Activated CD4-positive, alpha-beta T cell treated with anti-CD3 and anti-CD28 coated beads for 36 hours (primary cell): Measurements from ENCODE around the gene ANAPC4. TPM values are rescaled to one million over a fixed set of nuclear protein-coding genes. Genes with fewer than 3 reads are reported as not detected.

ENCODE experiments used
- ATAC-seq: fragments of 200-7000 bp; cut with Tn5 transposase; one replicate; pipeline ENCODE4 v1.10.0; 2021; ENCODE audit warnings: mild to moderate bottlenecking, moderate library complexity
- CTCF ChIA-PET: fragments of 350-600 bp; sonication (Branson Sonifier 250); formaldehyde crosslinking; loops from one replicate; lab custom pipeline; 2021; ENCODE audit warnings: antibody characterized with exemption; lab: Charles Lee
- POLR2A ChIA-PET: fragments of 350-600 bp; sonication (Branson Sonifier 250); formaldehyde crosslinking; loops from one replicate; lab custom pipeline; 2021; ENCODE audit warnings: antibody characterized with exemption, inconsistent platforms; lab: Charles Lee
- DNase-seq: peaks from one replicate; pipeline ENCODE4 v3.0.0-alpha.2; 2020
- H3K27ac Mint-ChIP-seq: one replicate; pipeline ENCODE4 v1.8.0; 2021; ENCODE audit warnings: mixed read lengths
- H3K27me3 Mint-ChIP-seq: one replicate; pipeline ENCODE4 v1.8.0; 2021; ENCODE audit warnings: mixed read lengths
- H3K36me3 Mint-ChIP-seq: one replicate; pipeline ENCODE4 v1.8.0; 2021; ENCODE audit warnings: low read depth, mixed read lengths
- H3K4me1 Mint-ChIP-seq: one replicate; pipeline ENCODE4 v1.8.0; 2021; ENCODE audit warnings: mixed read lengths
- H3K4me3 Mint-ChIP-seq: one replicate; pipeline ENCODE4 v1.8.0; 2021; ENCODE audit warnings: mild to moderate bottlenecking, moderate library complexity, mixed read lengths
- H3K9me3 Mint-ChIP-seq: one replicate; pipeline ENCODE4 v1.8.0; 2021; ENCODE audit warnings: low read depth, mixed read lengths
- intact Hi-C, 2 experiments: fragments of 100-400 bp; cut with DNase I in 1 of 2; cut with micrococcal nuclease in 1 of 2; formaldehyde crosslinking; loops; one replicate each; pipeline versions ENCODE4 v1.14.2 to v1.15.1; 2022 to 2024; cut with DNase I, micrococcal nuclease
- total RNA-seq, 2 experiments: library from RNA; stranded (reverse); gene quantifications; one replicate each; pipeline ENCODE4 v1.2.3, GENCODE V29; 2021

ANAPC4 gene
- total RNA-seq, 2 experiments from 2014 or later = 19.2 to 31.2 TPM

DNA sequence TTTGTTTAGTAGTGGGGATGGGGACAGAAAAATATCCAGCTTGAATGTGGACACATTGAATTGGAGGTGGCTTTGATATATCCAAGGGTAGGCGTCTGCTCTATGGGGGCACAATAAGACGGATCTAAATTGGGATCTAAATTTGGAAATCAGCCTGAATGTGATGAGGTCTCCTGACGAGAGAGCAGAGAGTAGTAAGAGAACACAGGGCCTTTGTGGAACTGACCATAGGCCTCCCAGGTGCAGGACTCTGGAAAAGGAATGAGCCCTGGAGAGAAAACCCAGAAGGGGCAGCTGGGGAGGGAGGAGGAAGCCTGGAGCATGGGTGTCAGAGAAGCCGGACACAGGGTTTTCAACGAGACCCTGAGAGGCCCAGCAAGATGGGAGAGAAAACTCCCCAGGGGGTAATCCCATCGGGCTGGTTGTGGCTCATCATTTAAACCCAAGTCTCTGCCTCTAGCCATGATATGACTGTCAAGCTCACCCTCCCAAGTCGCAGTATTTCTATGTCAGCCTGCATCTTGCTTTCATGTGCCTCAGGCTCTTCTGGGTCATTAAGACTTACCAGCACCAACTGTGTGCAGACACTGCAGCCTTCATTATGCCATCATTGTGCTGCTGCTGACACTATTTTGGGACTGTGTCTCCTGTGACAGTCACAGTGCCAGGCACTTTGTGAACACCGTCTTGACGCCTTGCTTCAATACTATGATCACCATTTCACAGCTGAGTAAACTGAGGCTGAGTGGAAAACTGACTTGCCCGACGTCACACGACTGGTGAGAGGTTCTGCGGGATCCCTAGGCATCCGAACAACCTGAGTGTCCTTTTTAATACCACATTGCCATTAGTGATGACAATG, 57.1 kb downstream of the ANAPC4 start:
- intact Hi-C loops = loop anchor here in 1 of 2 experiments (10.0 kb wide), 1 partner anchor 211 kb away; no protein-coding TSS in a partner anchor

DNA sequence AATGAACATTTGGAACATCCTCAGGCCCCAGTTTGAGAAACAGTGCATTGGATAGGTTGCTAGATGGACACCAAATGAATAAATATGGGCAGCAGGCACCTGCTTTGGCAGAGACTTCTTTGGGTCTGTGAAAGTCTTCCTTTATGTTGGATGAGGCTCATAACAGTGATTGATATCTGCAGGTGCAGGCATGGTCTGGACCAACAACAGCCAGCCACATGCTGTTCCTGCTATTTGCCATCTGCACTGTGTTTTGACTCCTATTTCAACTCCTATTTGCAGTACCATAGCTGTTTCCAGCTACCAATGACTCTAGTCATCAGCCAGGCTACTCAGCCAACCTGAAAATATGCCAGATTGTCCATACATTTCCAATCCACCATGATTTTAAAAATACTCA, 60.9 kb downstream of the ANAPC4 start:
- no peak for DNase-seq
- H3K36me3 Mint-ChIP-seq = no peaks in the 10 kb centered on the region
- intact Hi-C loops = loop anchor here in 1 of 2 experiments (10.0 kb wide), 1 partner anchor 207 kb away; no protein-coding TSS in a partner anchor
- H3K27ac Mint-ChIP-seq = no peak overlapping the region
- ChIA-PET POLR2A (no interaction called here), CTCF (no interaction called here)
- no peaks in the 10 kb centered on the region for H3K27me3 Mint-ChIP-seq
- no peak for ATAC-seq
- H3K4me1 Mint-ChIP-seq = no peaks in the 10 kb centered on the region
- H3K9me3 Mint-ChIP-seq = peaks cover 5% of the 10 kb centered on the region
- no peak overlapping the region for H3K4me3 Mint-ChIP-seq

More for the DNA sequence above, 57.1 kb downstream of the ANAPC4 start:
- Mint-ChIP-seq H3K27me3 (no peaks in the 10 kb centered on the region), H3K4me1 (no peaks in the 10 kb centered on the region), H3K4me3 (no peak overlapping the region), H3K27ac (no peak overlapping the region), H3K9me3 (peaks cover 5% of the 10 kb centered on the region), H3K36me3 (peaks cover 4% of the 10 kb centered on the region)
- no peak for DNase-seq
- POLR2A ChIA-PET = no interaction called here
- ATAC-seq = no peak
- CTCF ChIA-PET = no interaction called here

DNA sequence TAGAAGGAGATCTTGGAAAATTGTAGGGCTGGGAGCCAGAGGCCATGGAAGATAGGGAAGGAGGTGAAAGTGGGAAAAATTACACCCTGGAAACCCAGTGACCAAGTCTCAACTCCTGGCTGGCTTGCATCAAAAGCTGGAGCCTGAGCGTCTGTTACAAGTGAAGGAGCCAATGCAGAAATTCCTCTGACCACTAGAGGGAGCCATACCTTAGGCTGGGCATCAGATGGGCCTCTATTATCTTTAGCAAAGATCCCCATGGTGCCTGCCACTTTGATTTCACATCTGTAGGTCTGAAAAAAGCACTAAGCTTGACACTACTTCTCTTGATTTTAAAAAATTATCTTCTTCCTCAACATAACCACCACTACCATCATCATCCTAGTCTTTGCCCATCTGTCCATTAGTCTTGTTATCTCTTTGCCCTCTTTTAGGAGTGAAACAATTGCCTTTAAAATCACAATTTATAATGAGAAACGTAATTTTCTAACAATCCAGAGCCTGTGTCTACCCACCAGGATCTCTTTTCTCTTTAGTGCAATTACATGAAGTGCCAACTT, 62.9 kb downstream of the ANAPC4 start:
- Mint-ChIP-seq H3K9me3 (peaks cover 5% of the 10 kb centered on the region), H3K4me1 (no peaks in the 10 kb centered on the region), H3K27ac (no peak overlapping the region), H3K27me3 (no peaks in the 10 kb centered on the region), H3K4me3 (no peak overlapping the region), H3K36me3 (no peaks in the 10 kb centered on the region)
- intact Hi-C loops = loop anchor here (1.0 to 10.0 kb wide), 2 partner anchors 205 to 328 kb away; no protein-coding TSS in a partner anchor
- POLR2A ChIA-PET = no interaction called here
- ATAC-seq (peak; percentile 89), DNase-seq (peak; percentile 73)
- CTCF ChIA-PET = interaction anchor here (0.6 to 1.4 kb wide), 14 partner anchors 13 to 424 kb away, joined by 3 to 7 read pairs (median 3); no protein-coding TSS in a partner anchor

DNA sequence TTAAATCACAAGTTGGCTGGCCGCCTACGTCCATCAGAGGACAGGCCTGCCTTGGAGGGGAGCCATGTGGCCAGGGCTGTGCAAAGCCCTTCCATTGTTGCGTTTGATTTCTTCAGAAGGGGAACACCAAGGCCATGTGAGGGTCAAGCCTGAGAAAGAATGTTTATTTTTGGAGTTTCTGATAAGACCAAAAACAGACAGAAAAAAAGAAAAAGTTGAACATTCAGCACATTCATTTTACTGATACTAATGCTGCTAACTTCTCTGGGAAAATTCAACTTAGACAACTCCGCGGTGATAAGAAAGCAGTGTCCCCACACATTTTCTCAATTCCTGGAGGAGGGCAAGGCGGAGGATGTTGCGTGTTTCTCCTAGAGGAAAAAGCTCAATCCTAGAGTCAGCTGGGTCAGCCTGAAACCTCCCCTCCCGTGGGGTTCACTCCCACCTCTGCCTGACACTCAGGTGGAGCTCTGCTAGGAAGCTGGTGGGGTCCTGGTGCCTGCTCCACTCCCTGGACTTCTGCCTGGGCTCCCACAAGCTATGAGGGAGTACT, 63.5 kb downstream of the ANAPC4 start:
- DNase-seq = no peak
- H3K27me3 Mint-ChIP-seq = no peaks in the 10 kb centered on the region
- no peak for ATAC-seq
- H3K4me1 Mint-ChIP-seq = no peaks in the 10 kb centered on the region
- H3K27ac Mint-ChIP-seq = no peak overlapping the region
- H3K4me3 Mint-ChIP-seq = no peak overlapping the region
- intact Hi-C loops = loop anchor here (1.0 kb wide), 1 partner anchor 328 kb away; no protein-coding TSS in a partner anchor
- POLR2A ChIA-PET = no interaction called here
- no peaks in the 10 kb centered on the region for H3K36me3 Mint-ChIP-seq
- peaks cover 5% of the 10 kb centered on the region for H3K9me3 Mint-ChIP-seq
- CTCF ChIA-PET = interaction anchor here (0.5 to 1.9 kb wide), 13 partner anchors 9 to 456 kb away, joined by 3 to 9 read pairs (median 3); no protein-coding TSS in a partner anchor

DNA sequence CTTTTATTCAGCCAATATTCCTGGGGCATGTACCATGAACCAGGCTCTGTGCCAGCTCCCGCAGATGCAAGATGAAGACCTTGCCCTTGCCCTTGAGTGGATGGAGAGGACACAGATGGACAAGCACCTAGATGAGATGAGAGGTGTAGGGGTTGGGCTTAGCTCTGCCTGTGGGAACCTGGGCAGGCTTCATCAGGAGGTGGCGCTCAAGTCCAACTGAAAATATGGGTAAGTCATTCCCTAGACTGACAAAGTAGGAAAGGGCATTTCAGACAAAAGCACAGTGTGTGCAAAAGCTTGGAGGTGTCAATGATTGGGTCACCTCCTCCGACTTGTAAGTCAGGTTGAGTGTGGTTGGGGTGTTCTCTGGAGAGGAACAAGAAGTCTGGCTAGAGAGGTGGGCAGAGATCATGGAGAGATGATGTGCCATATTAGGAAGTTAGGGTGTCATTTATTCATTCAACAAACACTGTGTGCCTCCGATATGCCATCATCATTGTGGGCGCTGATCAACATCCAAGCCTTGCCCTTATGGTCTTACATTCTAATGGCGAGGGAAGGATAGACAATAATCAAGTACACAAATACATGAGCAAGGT, 64.6 kb downstream of the ANAPC4 start:
- Mint-ChIP-seq H3K4me1 (no peaks in the 10 kb centered on the region), H3K9me3 (peaks cover 5% of the 10 kb centered on the region), H3K4me3 (no peak overlapping the region), H3K27me3 (no peaks in the 10 kb centered on the region), H3K27ac (no peak overlapping the region), H3K36me3 (no peaks in the 10 kb centered on the region)
- intact Hi-C loops = no loop called here
- ChIA-PET POLR2A (no interaction called here), CTCF (interaction anchor here (0.6 to 1.9 kb wide), 8 partner anchors 10 to 415 kb away, joined by 3 to 9 read pairs (median 3); no protein-coding TSS in a partner anchor)
- ATAC-seq = no peak
- DNase-seq = peak; percentile 59

DNA sequence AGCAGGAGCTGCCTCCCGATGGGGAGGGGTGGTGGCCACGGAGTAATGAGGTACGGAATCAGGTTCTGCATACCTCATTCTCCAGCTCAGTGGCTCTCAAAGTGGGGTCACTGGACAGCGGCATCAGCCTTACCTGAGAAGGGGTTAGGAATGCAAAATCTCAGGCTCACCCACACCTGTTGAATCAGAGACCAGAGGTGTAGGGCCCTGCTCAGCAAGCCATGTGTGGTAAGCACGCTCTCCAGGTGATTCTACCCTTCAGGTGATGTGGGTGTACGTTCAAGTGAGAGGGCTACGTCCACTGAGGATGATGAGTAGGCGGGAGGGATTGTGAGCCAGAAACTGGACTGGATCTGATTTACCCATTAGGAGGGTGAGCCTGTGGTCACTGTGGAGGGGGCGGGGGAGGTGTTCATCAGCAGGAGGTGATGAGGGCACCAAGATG, 65.8 kb downstream of the ANAPC4 start:
- intact Hi-C loops = no loop called here
- ChIA-PET CTCF (interaction anchor here (0.8 to 1.4 kb wide), 2 partner anchors 82 to 261 kb away, joined by 3 read pairs; no protein-coding TSS in a partner anchor), POLR2A (no interaction called here)
- Mint-ChIP-seq H3K4me3 (no peak overlapping the region), H3K36me3 (no peaks in the 10 kb centered on the region), H3K27me3 (no peaks in the 10 kb centered on the region), H3K27ac (no peak overlapping the region), H3K4me1 (no peaks in the 10 kb centered on the region), H3K9me3 (peaks cover 5% of the 10 kb centered on the region)
- DNase-seq (no peak), ATAC-seq (no peak)

DNA sequence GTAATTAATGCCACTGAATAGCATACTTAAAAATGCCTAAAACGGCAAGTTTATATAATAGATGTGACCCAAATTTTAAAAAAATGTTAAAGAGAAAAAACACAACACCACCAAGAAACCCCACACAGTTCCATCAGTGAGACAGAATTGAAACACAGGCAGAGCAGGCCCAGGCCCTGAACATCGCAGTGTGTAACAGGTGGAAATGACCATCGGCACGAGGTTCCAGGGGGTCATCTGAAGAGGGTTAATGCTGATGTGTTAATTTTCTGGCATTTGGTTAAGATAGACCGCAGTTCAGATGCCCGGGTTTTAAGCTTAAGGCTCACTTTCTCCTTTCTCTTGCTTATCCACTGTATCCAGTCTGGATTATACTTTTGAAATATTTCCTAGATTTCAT, 66.8 kb downstream of the ANAPC4 start:
- ChIA-PET CTCF (no interaction called here), POLR2A (no interaction called here)
- no peak overlapping the region for H3K4me3 Mint-ChIP-seq
- intact Hi-C loops = no loop called here
- ATAC-seq = no peak
- no peaks in the 10 kb centered on the region for H3K27me3 Mint-ChIP-seq
- no peaks in the 10 kb centered on the region for H3K4me1 Mint-ChIP-seq
- H3K27ac Mint-ChIP-seq = no peak overlapping the region
- H3K9me3 Mint-ChIP-seq = peaks cover 4% of the 10 kb centered on the region
- H3K36me3 Mint-ChIP-seq = no peaks in the 10 kb centered on the region
- DNase-seq = no peak

DNA sequence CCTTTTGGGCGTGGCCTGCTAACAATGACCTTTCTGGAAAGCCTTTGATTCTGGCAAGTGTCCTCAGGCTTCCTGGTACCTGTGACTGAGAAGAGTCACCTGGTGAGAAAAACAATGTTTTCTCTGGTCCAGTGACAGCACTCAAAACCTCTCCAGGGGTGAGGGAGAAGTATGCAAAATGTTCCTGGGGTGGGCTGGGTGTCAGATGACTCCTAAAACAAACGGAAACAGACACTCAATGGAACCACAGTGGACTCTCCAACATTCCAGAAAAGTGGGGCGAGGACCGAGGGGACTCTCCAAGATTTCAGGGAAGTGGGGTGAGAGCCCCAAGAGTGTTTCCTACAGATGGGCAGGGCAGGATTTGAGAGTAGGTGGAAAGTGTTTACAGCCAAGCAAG, 69.5 kb downstream of the ANAPC4 start:
- intact Hi-C loops = no loop called here
- H3K27ac Mint-ChIP-seq = no peak overlapping the region

DNA sequence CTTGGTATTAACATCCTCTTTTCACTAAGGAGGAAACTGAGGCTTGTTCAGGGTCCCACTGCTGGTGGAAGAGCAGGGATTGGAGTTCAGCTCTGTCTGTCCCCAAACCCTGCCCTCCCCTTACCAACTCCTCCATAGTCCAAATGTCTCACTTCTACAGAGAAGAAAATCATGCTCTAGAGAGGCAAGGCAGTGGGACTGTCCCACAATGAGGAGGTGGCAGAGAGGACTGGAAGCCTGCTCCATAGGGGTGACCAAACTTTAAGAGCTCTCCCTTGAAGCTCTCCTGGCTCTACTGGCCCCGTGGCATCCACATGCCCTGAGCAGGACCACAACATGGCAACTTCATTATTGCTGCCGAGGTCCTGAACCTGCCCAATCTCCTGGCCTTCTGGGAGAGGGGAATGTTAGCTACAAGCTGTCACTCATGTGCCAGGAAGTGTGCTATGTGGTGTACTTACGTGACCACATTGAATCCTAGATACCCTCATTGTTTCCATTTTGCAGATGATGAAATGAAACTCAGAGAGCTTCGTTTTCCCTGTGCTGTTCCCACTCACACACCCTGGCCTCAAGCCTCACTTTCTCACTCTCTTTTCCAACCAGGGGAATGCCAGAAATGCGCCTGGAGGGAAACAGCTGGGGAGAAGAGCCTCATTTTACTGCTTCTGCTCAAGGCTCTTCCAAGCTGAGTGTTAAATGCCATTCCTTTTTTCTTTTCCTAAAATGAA, 71.5 kb downstream of the ANAPC4 start:
- ChIA-PET POLR2A (no interaction called here), CTCF (interaction anchor here (0.8 kb wide), 1 partner anchor 13 kb away, joined by 3 read pairs; no protein-coding TSS in a partner anchor)
- peak; percentile 72 for ATAC-seq
- Mint-ChIP-seq H3K27me3 (no peaks in the 10 kb centered on the region), H3K36me3 (no peaks in the 10 kb centered on the region), H3K4me3 (no peak overlapping the region), H3K27ac (no peak overlapping the region), H3K4me1 (peaks cover 5% of the 10 kb centered on the region), H3K9me3 (no peaks in the 10 kb centered on the region)
- intact Hi-C loops = no loop called here
- peak; percentile 10 for DNase-seq

More for the DNA sequence above, 69.5 kb downstream of the ANAPC4 start:
- Mint-ChIP-seq H3K9me3 (no peaks in the 10 kb centered on the region), H3K36me3 (no peaks in the 10 kb centered on the region), H3K4me3 (no peak overlapping the region), H3K27me3 (no peaks in the 10 kb centered on the region), H3K4me1 (peaks cover 5% of the 10 kb centered on the region)
- DNase-seq = no peak
- ChIA-PET POLR2A (no interaction called here), CTCF (interaction anchor here (0.7 to 1.3 kb wide), 2 partner anchors 321 to 806 kb away, joined by 3 read pairs; no protein-coding TSS in a partner anchor)
- no peak for ATAC-seq

DNA sequence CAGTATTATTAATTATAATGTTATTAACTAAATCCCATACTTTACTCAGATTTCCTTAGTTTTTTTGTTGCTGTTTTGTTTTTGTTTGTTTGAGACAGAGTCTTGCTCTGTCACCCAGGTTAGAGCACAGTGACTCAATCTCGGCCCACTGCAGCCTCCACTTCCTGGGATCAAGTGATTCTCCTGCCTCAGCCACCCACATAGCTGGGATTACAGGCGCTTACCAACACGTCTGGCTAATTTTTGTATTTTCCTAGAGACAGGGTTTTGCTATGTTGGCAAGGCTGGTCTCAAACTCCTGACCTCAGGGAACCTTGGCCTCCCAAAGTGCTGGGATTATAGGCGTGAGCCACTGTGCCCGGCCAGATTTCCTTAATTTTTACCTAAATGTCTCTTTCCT, 72.2 kb downstream of the ANAPC4 start:
- intact Hi-C loops = no loop called here
- ChIA-PET POLR2A (no interaction called here), CTCF (interaction anchor here (0.8 kb wide), 1 partner anchor 13 kb away, joined by 3 read pairs; no protein-coding TSS in a partner anchor)
- DNase-seq = no peak
- H3K27me3 Mint-ChIP-seq = no peaks in the 10 kb centered on the region
- no peak overlapping the region for H3K27ac Mint-ChIP-seq
- H3K9me3 Mint-ChIP-seq = no peaks in the 10 kb centered on the region
- no peak overlapping the region for H3K4me3 Mint-ChIP-seq
- ATAC-seq = no peak
- no peaks in the 10 kb centered on the region for H3K36me3 Mint-ChIP-seq
- peaks cover 5% of the 10 kb centered on the region for H3K4me1 Mint-ChIP-seq
